GM12878 (cell line): Measurements from ENCODE around the gene SLC34A1. TPM values are rescaled to one million over a fixed set of nuclear protein-coding genes. Genes with fewer than 3 reads are reported as not detected.

ENCODE experiments used
- BMI1 ChIP-seq: fragments of 450-650 bp; IDR thresholded peaks from 2 replicates; pipeline ENCODE4 v1.6.1; 2016; ENCODE audit warnings: mild to moderate bottlenecking, moderate library complexity, borderline replicate concordance
- CHD2 ChIP-seq: IDR thresholded peaks from 2 replicates; pipeline ENCODE4 v1.6.1; 2011; ENCODE audit warnings: low read depth, low read length, improper control_type of control experiment, borderline replicate concordance
- E4F1 ChIP-seq: fragments of 450-650 bp; IDR thresholded peaks from 2 replicates; pipeline ENCODE4 v1.6.1; 2018; ENCODE audit warnings: borderline replicate concordance, mild to moderate bottlenecking; ENCODE audit not compliant: partially characterized antibody
- ETV6 ChIP-seq, 2 experiments: fragments of 450-650 bp in 1 of 2; IDR thresholded peaks in 1 of 2; conservative IDR thresholded peaks in 1 of 2; 2 replicates each; pipeline ENCODE4 v1.6.1; 2014; ENCODE audit warnings: antibody characterized with exemption in 1 of 2, borderline replicate concordance in 1 of 2, low read depth in 1 of 2, mild to moderate bottlenecking in 1 of 2, moderate library complexity in 1 of 2
- FOXK2 ChIP-seq: fragments of 450-650 bp; IDR thresholded peaks from 2 replicates; pipeline ENCODE4 v1.6.1; 2017; ENCODE audit warnings: mild to moderate bottlenecking, moderate library complexity
- GATAD2B ChIP-seq: fragments of 450-650 bp; conservative IDR thresholded peaks from 2 replicates; pipeline ENCODE4 v1.6.1; 2017; ENCODE audit warnings: low read depth, mild to moderate bottlenecking, moderate library complexity
- HDAC6 ChIP-seq: fragments of 200-600 bp; sonication (generic); IDR thresholded peaks from one replicate; pipeline ENCODE4 v1.8.0; 2017; ENCODE audit warnings: antibody characterized with exemption; ENCODE audit not compliant: unreplicated experiment
- KLF5 ChIP-seq: fragments of 450-650 bp; IDR thresholded peaks from 2 replicates; pipeline ENCODE4 v1.6.1; 2014; ENCODE audit warnings: mild to moderate bottlenecking; ENCODE audit not compliant: partially characterized antibody
- RCOR1 ChIP-seq: conservative IDR thresholded peaks from 2 replicates; pipeline ENCODE4 v1.6.1; 2012; ENCODE audit warnings: low read depth, low read length, improper control_type of control experiment
- SUZ12 ChIP-seq: fragments of 200-600 bp; sonication (generic); IDR thresholded peaks from one replicate; pipeline ENCODE4 v1.6.1; 2018; ENCODE audit warnings: antibody characterized with exemption, mild to moderate bottlenecking; ENCODE audit not compliant: unreplicated experiment
- TBL1XR1 ChIP-seq: IDR thresholded peaks from 2 replicates; pipeline ENCODE4 v1.6.1; 2012; ENCODE audit warnings: low read depth, low read length, improper control_type of control experiment
- ZBED1 ChIP-seq: IDR thresholded peaks from 2 replicates; pipeline ENCODE4 v1.6.1; 2016; ENCODE audit warnings: borderline replicate concordance
- ZNF24 ChIP-seq: fragments of 450-650 bp; IDR thresholded peaks from 2 replicates; pipeline ENCODE4 v1.6.1; 2017; ENCODE audit warnings: antibody characterized with exemption, mild to moderate bottlenecking
- ZZZ3 ChIP-seq: IDR thresholded peaks from 2 replicates; pipeline ENCODE4 v1.6.1; 2011; ENCODE audit warnings: low read depth; ENCODE audit not compliant: control insufficient read depth, insufficient read length
- polyA plus RNA-seq, 11 experiments: library from polyadenylated mRNA; depleted of rRNA in 4 of 11; unstranded in 6 of 11; stranded (reverse) in 5 of 11; fragments of >200 nt; fragmentation: Nextera tagmentation in 4 of 11; fragmentation: Illumina TruSeq in 1 of 11; extraction: Ambion mirVana in 4 of 11; extraction: Trizol in 1 of 11; gene quantifications; 1 replicate in 1 of 11; 2 replicates in 10 of 11; pipeline versions ENCODE4 v1.2.1 to v1.2.3, GENCODE V29; 2011 to 2016; ENCODE audit warnings: inconsistent platforms in 2 of 11, missing spikeins in 2 of 11, low read depth in 1 of 11
- total RNA-seq, 4 experiments: library from RNA; depleted of rRNA in 3 of 4; stranded (reverse); fragments of >200 nt in 3 of 4; fragmentation: Illumina TruSeq in 1 of 4; extraction: Trizol in 1 of 4; gene quantifications; 2 replicates each; pipeline versions ENCODE4 v1.2.1 to v1.2.3, GENCODE V29; 2013 to 2021
- TF ChIP-seq, protein P1 (sequence below): IDR thresholded peaks from 2 replicates; pipeline ENCODE4 v1.6.1; 2011; ENCODE audit warnings: borderline replicate concordance, low read depth, mild to moderate bottlenecking, moderate library complexity, low read length; ENCODE audit not compliant: insufficient read depth, poor library complexity, severe bottlenecking
- TF ChIP-seq, protein P2 (sequence below): fragments of 450-650 bp; IDR thresholded peaks from 2 replicates; pipeline ENCODE4 v1.6.1; 2014; ENCODE audit warnings: mild to moderate bottlenecking
- TF ChIP-seq, protein P3 (sequence below): fragments of 450-650 bp; IDR thresholded peaks from 2 replicates; pipeline ENCODE4 v1.6.1; 2017; ENCODE audit warnings: mild to moderate bottlenecking, moderate library complexity
- TF ChIP-seq, protein P4 (sequence below): fragments of 150-350 bp; IDR thresholded peaks from 2 replicates; pipeline ENCODE4 v1.6.1; 2014; ENCODE audit warnings: mild to moderate bottlenecking, low read depth, low read length

Gene SLC34A1
- total and polyA plus RNA-seq, 10 of the 15 experiments (the other 5 are each of a cell fraction or from before 2014, with no cell fraction given), result 0.03 to 0.14 (median 0.09) TPM; not detected in 2

- TF ChIP-seq E4F1 (no peak), KLF5 (no peak), CHD2 (no peak), TBL1XR1 (0 out of 2 replicates have a peak, but pooled peaks have one; percentile 44), RCOR1 (no peak), ZZZ3 (no peak), ZNF24 (no peak), SUZ12 (no peak), HDAC6 (no peak), ZBED1 (no peak), FOXK2 (no peak), GATAD2B (peak; percentile 66), BMI1 (no peak), ETV6 (conservative IDR thresholded peaks at IDR 0.05 in 1 of 2, IDR thresholded peaks at IDR 0.05 in 1 of 2; ENCODE audit: borderline replicate concordance in 1 of 2, low read depth in 1 of 2) (no peak)
- TF ChIP-seq, protein P1, sequence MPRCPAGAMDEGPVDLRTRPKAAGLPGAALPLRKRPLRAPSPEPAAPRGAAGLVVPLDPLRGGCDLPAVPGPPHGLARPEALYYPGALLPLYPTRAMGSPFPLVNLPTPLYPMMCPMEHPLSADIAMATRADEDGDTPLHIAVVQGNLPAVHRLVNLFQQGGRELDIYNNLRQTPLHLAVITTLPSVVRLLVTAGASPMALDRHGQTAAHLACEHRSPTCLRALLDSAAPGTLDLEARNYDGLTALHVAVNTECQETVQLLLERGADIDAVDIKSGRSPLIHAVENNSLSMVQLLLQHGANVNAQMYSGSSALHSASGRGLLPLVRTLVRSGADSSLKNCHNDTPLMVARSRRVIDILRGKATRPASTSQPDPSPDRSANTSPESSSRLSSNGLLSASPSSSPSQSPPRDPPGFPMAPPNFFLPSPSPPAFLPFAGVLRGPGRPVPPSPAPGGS, result peak; percentile 54
- TF ChIP-seq, protein P2, sequence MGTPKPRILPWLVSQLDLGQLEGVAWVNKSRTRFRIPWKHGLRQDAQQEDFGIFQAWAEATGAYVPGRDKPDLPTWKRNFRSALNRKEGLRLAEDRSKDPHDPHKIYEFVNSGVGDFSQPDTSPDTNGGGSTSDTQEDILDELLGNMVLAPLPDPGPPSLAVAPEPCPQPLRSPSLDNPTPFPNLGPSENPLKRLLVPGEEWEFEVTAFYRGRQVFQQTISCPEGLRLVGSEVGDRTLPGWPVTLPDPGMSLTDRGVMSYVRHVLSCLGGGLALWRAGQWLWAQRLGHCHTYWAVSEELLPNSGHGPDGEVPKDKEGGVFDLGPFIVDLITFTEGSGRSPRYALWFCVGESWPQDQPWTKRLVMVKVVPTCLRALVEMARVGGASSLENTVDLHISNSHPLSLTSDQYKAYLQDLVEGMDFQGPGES, result no peak
- TF ChIP-seq, protein P3, sequence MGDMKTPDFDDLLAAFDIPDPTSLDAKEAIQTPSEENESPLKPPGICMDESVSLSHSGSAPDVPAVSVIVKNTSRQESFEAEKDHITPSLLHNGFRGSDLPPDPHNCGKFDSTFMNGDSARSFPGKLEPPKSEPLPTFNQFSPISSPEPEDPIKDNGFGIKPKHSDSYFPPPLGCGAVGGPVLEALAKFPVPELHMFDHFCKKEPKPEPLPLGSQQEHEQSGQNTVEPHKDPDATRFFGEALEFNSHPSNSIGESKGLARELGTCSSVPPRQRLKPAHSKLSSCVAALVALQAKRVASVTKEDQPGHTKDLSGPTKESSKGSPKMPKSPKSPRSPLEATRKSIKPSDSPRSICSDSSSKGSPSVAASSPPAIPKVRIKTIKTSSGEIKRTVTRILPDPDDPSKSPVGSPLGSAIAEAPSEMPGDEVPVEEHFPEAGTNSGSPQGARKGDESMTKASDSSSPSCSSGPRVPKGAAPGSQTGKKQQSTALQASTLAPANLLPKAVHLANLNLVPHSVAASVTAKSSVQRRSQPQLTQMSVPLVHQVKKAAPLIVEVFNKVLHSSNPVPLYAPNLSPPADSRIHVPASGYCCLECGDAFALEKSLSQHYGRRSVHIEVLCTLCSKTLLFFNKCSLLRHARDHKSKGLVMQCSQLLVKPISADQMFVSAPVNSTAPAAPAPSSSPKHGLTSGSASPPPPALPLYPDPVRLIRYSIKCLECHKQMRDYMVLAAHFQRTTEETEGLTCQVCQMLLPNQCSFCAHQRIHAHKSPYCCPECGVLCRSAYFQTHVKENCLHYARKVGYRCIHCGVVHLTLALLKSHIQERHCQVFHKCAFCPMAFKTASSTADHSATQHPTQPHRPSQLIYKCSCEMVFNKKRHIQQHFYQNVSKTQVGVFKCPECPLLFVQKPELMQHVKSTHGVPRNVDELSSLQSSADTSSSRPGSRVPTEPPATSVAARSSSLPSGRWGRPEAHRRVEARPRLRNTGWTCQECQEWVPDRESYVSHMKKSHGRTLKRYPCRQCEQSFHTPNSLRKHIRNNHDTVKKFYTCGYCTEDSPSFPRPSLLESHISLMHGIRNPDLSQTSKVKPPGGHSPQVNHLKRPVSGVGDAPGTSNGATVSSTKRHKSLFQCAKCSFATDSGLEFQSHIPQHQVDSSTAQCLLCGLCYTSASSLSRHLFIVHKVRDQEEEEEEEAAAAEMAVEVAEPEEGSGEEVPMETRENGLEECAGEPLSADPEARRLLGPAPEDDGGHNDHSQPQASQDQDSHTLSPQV, result no peak
- TF ChIP-seq, protein P4, sequence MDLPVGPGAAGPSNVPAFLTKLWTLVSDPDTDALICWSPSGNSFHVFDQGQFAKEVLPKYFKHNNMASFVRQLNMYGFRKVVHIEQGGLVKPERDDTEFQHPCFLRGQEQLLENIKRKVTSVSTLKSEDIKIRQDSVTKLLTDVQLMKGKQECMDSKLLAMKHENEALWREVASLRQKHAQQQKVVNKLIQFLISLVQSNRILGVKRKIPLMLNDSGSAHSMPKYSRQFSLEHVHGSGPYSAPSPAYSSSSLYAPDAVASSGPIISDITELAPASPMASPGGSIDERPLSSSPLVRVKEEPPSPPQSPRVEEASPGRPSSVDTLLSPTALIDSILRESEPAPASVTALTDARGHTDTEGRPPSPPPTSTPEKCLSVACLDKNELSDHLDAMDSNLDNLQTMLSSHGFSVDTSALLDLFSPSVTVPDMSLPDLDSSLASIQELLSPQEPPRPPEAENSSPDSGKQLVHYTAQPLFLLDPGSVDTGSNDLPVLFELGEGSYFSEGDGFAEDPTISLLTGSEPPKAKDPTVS, result no peak
Observed at GRCh38 chr5:177362610-177363507, 21.4 kb upstream of the SLC34A1 start (continued).
